ENCODE data around the gene DHX57.
A peak's percentile ranks its signal among the peaks of the same experiment; 100 is the strongest.
"Not testable (repeated sequence)": the region's sequence is repeated elsewhere in the genome, so short reads cannot be mapped to it uniquely, and the experiment has no call there.

DHX57 gene

DNA sequence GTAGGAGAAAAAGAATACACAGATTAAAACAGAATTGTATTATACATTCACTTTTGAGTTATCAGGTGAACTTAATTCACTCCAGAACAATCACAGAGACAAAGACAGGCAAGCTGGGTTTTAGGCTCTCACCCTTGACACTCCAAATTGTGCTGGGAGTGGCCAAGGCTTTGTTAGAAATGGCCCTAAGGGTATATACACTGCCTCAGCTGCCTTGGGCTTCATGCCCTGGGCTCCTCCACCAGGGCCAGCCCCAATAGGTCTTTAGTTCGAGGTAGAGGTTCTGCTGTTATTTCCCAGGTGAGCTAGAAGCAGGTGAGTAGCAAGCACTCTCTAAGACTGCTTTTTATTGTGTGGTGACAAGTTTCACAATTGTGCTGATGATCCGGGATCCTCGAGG, 77.8 kb downstream of the DHX57 start:
- H3K27me3 Mint-ChIP-seq: no peaks in the 10 kb centered on the region
- no peak overlapping the region for H3K27ac Mint-ChIP-seq
- H3K4me3 Mint-ChIP-seq: no peak overlapping the region
- H3K36me3 Mint-ChIP-seq: no peaks in the 10 kb centered on the region
- no peaks in the 10 kb centered on the region for H3K9me3 Mint-ChIP-seq
- CTCF ChIA-PET: no interaction called here
- DNase-seq: no peak
- H3K4me1 Mint-ChIP-seq: no peaks in the 10 kb centered on the region

DNA sequence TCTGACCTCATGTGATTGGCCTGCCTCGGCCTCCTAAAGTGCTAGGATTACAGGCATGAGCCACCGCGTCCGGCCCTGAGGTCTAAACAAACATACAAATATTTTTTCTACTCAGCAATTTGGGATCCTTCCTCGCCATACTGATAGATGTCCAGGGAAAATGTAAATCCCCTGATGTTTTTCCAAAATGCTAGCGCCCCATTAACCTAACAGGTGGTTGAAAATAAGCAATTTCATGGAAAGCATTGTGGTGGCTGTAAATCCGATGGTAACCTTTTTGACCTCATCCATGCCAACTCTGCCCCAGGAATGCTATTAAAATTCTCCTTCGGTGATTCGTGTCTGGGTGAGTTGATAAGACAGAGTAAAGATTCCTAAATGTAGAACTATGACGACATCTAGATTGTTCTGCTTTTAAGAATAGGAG, 78.5 kb downstream of the DHX57 start:
- Mint-ChIP-seq H3K27ac (no peak overlapping the region), H3K36me3 (no peaks in the 10 kb centered on the region), H3K4me3 (no peak overlapping the region), H3K9me3 (no peaks in the 10 kb centered on the region), H3K4me1 (no peaks in the 10 kb centered on the region), H3K27me3 (no peaks in the 10 kb centered on the region)
- DNase-seq: no peak
- CTCF ChIA-PET: no interaction called here

DNA sequence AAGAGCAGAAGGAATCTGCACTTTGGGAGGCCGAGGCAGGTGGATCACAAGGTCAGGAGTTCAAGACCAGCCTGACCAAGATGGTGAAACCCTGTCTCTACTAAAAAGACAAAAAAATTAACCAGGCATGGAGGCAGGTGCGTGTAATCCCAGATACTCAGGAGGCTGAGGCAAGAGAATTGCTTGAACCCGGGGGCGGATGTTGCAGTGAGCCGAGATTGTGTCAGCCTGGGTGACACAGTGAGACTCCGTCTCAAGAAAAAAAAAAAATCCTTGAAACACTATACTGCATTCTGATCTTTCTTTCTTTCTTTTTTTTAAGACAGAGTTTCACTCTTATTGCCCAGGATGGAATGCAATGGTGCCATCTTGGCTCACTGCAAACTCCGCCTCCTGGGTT, 80.7 kb downstream of the DHX57 start:
- CTCF ChIA-PET, H3K4me1 Mint-ChIP-seq, H3K9me3 Mint-ChIP-seq, DNase-seq, H3K36me3 Mint-ChIP-seq, H3K4me3 Mint-ChIP-seq, H3K27ac Mint-ChIP-seq, H3K27me3 Mint-ChIP-seq: not testable (repeated sequence)

DNA sequence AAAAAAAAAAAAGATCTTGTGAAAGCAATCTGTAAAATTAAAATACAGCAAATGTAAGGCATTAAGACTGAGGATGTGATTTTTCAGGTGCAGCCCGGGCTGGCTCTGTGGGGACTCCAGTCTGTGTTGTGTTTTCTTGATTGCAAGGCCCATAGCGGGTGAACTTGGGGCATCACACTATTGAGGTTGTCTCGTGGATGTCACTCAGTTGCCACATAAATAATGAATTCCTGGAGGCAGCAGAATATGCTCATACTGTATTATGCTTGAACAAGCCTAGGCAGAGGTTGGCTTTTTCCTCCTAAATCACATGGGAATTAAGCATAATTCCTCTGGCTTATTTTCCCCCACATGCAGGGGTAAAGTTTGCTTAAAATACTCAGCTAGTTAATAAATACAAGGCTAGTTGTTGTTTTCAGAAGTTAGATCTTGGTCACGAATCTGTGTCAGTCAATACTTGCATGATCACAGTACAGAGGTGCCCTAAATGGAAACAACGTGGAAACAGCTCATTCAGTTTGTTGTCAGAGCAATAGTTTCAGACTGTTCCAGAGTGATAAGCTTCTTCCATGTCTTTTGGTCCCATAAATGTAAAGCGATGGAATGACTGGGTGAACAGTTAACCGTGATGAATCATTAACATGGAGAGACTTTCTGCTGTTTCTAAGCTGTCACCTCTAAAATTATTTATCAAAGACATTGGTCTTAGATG, 81.3 kb downstream of the DHX57 start:
- no peak overlapping the region for H3K4me3 Mint-ChIP-seq
- no peak overlapping the region for H3K27ac Mint-ChIP-seq
- no peaks in the 10 kb centered on the region for H3K4me1 Mint-ChIP-seq
- no peaks in the 10 kb centered on the region for H3K9me3 Mint-ChIP-seq
- DNase-seq: no peak
- no peaks in the 10 kb centered on the region for H3K36me3 Mint-ChIP-seq
- H3K27me3 Mint-ChIP-seq: no peaks in the 10 kb centered on the region
- CTCF ChIA-PET: no interaction called here

DNA sequence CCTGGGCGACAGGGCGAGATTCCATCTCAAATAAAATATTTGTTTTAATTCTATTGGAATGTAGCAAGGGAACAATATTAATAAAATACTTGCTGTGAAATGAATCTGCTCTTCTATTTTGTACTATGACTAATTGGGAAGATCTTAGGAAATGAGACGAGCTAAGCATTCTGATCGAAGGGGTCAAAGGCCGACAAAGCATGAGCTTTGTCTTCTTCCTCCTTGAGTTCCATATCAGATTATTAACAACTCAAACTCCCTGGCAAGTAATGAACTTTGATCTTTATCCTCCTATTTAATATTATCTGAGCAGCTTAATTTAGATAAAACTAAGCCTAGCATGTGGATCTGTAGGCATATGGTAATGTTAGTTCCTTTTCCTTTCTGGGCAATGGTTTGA, 82.2 kb downstream of the DHX57 start:
- Mint-ChIP-seq H3K27me3 (no peaks in the 10 kb centered on the region), H3K9me3 (no peaks in the 10 kb centered on the region), H3K4me3 (no peak overlapping the region), H3K27ac (no peak overlapping the region), H3K36me3 (no peaks in the 10 kb centered on the region), H3K4me1 (no peaks in the 10 kb centered on the region)
- CTCF ChIA-PET: no interaction called here
- no peak for DNase-seq

DNA sequence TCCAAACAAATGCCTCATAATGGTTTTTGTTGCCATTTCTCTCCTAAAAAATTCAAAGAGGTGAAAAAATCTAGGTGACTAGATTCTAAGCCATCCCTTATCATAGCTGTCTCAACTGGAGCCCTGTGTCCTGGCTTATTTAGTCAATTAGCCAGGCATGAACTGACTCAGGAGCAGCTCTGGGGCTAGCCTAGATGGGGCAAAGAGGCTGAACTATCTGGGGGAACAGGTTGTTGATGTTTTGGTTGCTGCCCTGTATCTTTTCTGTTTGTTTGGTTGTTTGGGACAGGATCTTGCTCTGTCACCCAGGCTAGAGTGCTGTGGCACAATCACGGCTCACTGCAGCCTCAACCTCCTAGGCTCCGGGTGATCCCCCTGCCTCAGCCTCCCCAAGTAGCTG, 83.0 kb downstream of the DHX57 start:
- Mint-ChIP-seq H3K27me3 (no peaks in the 10 kb centered on the region), H3K4me3 (no peak overlapping the region), H3K36me3 (no peaks in the 10 kb centered on the region), H3K27ac (no peak overlapping the region), H3K9me3 (no peaks in the 10 kb centered on the region), H3K4me1 (no peaks in the 10 kb centered on the region)
- DNase-seq: no peak
- CTCF ChIA-PET: no interaction called here

DNA sequence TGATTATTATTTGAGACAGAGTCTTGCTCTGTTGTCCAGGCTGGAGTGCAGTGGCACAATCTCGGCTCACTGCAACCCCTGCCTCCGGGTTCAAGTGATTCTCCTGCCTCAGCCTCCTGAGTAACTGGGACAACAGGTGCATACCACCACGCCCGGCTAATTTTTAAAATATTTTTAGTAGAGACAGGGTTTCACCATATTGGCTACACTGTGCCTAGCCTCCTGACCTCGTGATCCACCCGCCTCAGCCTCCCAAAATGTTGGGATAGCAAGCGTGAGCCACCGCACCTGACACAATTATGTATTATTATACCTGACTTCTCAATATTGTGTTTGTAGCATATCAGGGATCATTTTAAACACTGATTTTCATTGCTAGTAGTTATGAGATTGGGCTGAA, 83.4 kb downstream of the DHX57 start:
- H3K27me3 Mint-ChIP-seq, DNase-seq, CTCF ChIA-PET, H3K4me1 Mint-ChIP-seq, H3K27ac Mint-ChIP-seq, H3K4me3 Mint-ChIP-seq, H3K9me3 Mint-ChIP-seq, H3K36me3 Mint-ChIP-seq: not testable (repeated sequence)

DNA sequence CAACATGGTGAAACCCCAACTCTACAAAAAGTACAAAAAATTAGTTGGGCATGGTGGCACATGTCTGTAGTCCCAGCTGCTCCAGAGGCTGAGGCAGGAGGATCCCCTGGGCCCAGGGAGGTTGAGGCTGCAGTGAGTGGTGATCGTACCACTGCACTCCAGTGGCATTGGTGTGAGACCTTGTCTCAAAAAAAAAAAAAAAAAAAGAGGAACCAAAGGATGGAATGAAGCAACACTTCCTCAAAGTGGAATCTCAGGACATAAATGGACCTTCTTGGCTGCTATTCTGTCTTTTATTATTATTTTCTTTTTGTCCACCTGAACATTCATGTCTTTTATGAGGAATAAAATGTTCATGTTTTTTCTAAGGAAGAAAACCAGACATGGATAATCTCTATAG, 84.0 kb downstream of the DHX57 start:
- Mint-ChIP-seq H3K27ac (no peak overlapping the region), H3K4me1 (no peaks in the 10 kb centered on the region)

DNA sequence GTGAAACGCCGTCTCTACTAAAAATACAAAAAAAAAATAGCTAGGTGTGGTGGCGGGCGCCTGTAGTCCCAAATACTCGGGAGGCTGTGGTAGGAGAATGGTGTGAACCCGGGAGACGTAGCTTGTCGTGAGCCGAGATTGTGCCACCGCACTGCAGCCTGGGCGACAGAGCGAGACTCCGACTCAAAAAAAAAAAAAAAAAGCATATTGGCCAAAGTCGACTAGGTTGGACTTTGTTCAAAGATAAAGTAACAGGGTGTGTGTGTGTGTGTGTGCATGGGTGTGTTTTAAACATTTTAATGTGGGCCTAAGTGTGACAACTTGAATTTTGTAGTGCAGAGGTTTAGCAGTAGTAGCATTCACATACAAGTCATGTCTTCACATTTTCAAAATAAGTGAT, 86.0 kb downstream of the DHX57 start:
- Mint-ChIP-seq H3K27me3 (no peaks in the 10 kb centered on the region), H3K36me3 (no peaks in the 10 kb centered on the region), H3K4me3 (no peak overlapping the region), H3K9me3 (no peaks in the 10 kb centered on the region), H3K4me1 (no peaks in the 10 kb centered on the region), H3K27ac (no peak overlapping the region)
- CTCF ChIA-PET: no interaction called here
- DNase-seq: no peak

More for the DNA sequence above, 84.0 kb downstream of the DHX57 start:
- no peaks in the 10 kb centered on the region for H3K9me3 Mint-ChIP-seq
- no peaks in the 10 kb centered on the region for H3K27me3 Mint-ChIP-seq
- CTCF ChIA-PET: no interaction called here
- H3K36me3 Mint-ChIP-seq: no peaks in the 10 kb centered on the region
- H3K4me3 Mint-ChIP-seq: no peak overlapping the region
- no peak for DNase-seq

DNA sequence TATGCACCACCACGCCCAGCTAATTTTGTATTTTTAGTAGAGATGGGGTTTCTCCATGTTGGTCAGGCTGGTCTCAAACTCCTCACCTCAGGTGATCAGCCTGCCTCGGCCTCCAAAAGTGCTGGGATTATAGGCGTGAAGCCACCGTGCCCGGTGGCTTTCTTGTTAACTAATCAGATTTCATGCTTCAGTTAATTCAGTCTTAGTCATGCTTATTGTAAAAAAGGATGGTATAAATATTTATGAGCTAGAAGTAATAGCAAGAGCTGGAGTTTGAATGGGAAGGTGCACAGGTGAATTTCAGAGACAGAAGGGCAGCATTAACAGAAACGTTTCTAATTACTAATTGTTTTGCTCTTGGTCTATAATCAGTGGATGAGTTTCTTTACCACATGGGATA, 87.4 kb downstream of the DHX57 start:
- H3K9me3 Mint-ChIP-seq: no peaks in the 10 kb centered on the region
- H3K4me3 Mint-ChIP-seq: no peak overlapping the region
- no peak for DNase-seq
- H3K36me3 Mint-ChIP-seq: no peaks in the 10 kb centered on the region
- no peaks in the 10 kb centered on the region for H3K27me3 Mint-ChIP-seq
- CTCF ChIA-PET: no interaction called here
- H3K27ac Mint-ChIP-seq: no peak overlapping the region
- no peaks in the 10 kb centered on the region for H3K4me1 Mint-ChIP-seq

DNA sequence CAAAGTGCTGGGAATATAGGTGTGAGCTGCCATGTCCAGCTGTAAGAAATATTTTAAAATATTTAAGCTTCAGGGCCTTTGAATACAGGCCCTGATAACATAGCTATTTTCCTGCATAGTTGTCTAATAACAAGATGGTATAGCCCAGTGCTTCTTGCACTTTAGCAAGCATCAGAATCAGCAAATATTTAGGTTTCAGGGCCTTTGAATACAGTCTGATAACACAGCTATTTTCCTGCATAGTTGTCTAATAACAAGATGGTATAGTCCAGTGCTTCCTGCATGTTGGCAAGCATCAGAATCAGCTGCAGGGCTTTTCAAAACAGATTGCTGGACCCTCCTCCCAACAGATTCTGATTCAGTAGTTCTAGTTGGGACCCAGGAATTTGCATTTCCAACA, 92.1 kb downstream of the DHX57 start:
- no peaks in the 10 kb centered on the region for H3K9me3 Mint-ChIP-seq
- peaks cover 7% of the 10 kb centered on the region for H3K36me3 Mint-ChIP-seq
- H3K4me3 Mint-ChIP-seq: no peak overlapping the region
- H3K27ac Mint-ChIP-seq: no peak overlapping the region
- CTCF ChIA-PET: interaction anchor here (1.3 kb wide), 1 partner anchor 32 kb away, joined by 4 read pairs; the partner anchor contains the start of gene SRSF7
- H3K27me3 Mint-ChIP-seq: no peaks in the 10 kb centered on the region
- DNase-seq: no peak
- H3K4me1 Mint-ChIP-seq: peaks cover 8% of the 10 kb centered on the region

DNA sequence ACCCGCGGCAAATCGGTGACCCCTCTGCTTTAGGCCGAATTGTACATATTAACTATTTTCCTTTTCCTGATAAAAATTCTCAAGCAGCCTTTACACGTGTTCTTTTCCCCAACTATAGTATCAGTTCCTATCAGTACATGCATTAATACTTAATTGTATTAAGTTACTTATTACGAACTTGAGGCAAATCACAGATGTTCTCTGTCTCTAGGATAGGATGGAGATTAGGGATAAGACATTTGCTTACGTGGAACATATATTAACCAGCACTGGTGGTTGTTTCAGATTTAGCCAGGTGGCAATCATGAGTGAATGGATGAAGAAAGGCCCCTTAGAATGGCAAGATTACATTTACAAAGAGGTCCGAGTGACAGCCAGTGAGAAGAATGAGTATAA, 97.0 kb downstream of the DHX57 start:
- H3K27me3 Mint-ChIP-seq: peaks cover 32% of the 10 kb centered on the region
- CTCF ChIA-PET: no interaction called here
- H3K4me3 Mint-ChIP-seq: peak overlapping the region; percentile 99
- H3K4me1 Mint-ChIP-seq: peaks cover 21% of the 10 kb centered on the region
- no peaks in the 10 kb centered on the region for H3K9me3 Mint-ChIP-seq
- H3K27ac Mint-ChIP-seq: peak overlapping the region; percentile 94
- DNase-seq: no peak
- peaks cover 12% of the 10 kb centered on the region for H3K36me3 Mint-ChIP-seq

DNA sequence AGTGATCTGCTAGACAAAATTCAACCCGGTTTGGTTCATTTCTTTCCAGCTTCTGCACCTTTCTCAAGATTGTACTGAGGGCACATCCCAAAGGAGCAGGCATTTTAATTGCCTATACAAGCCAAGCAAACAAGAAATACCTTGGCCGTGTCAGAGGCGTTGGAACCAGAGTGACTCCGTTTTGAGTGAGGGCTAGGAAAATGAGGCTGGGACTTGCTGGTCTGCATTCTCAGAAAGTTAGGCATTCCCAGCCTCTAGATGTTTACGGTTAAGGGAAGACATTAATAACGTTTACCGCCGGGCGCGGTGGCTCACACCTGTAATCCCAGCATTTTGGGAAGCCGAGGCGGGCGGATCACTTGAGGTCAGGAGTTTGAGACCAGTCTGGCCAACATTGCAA, 99.2 kb downstream of the DHX57 start:
- no peak for DNase-seq
- Mint-ChIP-seq H3K27me3 (peaks cover 42% of the 10 kb centered on the region), H3K27ac (no peak overlapping the region), H3K4me3 (peak overlapping the region; percentile 49), H3K36me3 (peaks cover 9% of the 10 kb centered on the region), H3K9me3 (no peaks in the 10 kb centered on the region), H3K4me1 (peaks cover 20% of the 10 kb centered on the region)
- CTCF ChIA-PET: interaction anchor here (0.7 to 1.5 kb wide), 2 partner anchors 11 to 32 kb away, joined by 3 to 4 read pairs; no protein-coding TSS in a partner anchor

DNA sequence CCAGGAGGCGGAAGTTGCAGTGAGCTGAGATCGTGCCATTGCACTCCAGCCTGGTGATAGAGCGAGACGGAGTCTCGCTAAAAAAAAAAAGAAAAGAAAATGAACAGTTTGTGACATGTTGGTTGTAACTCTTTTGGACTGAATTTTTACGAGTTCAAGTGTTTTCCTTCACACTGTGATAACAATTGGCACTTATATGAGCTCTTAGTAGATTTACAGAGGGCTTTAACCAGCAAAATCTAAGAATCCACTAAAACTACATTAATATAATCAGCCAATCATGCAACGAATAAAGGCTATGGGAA, 99.9 kb downstream of the DHX57 start:
- Mint-ChIP-seq H3K9me3 (no peaks in the 10 kb centered on the region), H3K4me1 (peaks cover 20% of the 10 kb centered on the region), H3K27me3 (peaks cover 42% of the 10 kb centered on the region), H3K4me3 (no peak overlapping the region), H3K36me3 (peaks cover 5% of the 10 kb centered on the region), H3K27ac (no peak overlapping the region)
- no peak for DNase-seq
- CTCF ChIA-PET: interaction anchor here (0.7 kb wide), 1 partner anchor 10 kb away, joined by 3 read pairs; no protein-coding TSS in a partner anchor

DNA sequence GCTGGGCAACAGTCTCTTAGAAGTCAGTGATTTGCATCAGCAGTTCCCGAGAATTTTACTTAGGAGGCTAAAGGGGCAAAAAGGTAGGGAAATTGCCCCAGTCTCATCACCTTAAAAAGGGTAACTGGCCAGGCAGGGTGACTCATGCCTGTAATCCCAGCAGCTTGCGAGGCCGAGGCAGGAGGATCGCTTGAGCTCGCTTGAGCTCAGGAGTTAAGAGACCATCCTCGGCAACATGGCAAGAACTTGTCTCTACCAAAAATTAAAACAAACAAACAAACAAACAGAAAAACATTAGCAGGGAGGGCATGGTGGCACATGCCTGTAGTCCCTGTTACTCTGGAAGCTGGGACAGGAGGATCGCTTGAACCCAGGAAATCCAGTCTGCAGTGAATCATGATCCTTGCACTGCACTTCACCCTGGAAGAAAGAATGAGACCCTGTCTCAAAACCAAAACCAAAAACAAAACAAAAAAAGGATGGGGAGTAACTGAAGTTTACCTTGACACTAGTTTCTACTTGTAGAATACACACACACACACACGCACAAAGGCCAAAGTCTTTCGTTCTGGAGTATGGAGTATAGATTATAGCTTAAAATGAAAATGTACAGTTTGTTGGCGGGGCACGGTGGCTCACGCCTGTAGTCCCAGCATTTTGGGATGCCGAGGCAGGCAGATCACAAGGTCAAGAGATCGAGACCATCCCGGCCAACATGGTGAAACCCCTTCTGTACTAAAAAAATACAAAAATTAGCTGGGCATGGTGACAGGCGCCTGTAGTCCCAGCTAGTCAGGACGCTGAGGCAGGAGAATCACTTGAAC, 100.4 kb downstream of the DHX57 start:
- peaks cover 5% of the 10 kb centered on the region for H3K36me3 Mint-ChIP-seq
- CTCF ChIA-PET: no interaction called here
- no peaks in the 10 kb centered on the region for H3K9me3 Mint-ChIP-seq
- DNase-seq: no peak
- H3K4me3 Mint-ChIP-seq: no peak overlapping the region
- H3K27me3 Mint-ChIP-seq: peaks cover 42% of the 10 kb centered on the region
- H3K27ac Mint-ChIP-seq: no peak overlapping the region
- H3K4me1 Mint-ChIP-seq: peaks cover 20% of the 10 kb centered on the region

Measured in activated naive CD4-positive, alpha-beta T cell treated with anti-CD3 and anti-CD28 coated beads, Interleukin-2, amount 10 ng/mL, durations not matched to agents 7 days and 5 days (primary cell).